H1 (cell line): Measurements from ENCODE around the gene ACTL8. TPM values are rescaled to one million over a fixed set of nuclear protein-coding genes. Genes with fewer than 3 reads are reported as not detected.

Experiments
- CTCF ChIA-PET: fragments of 300-600 bp; sonication (Branson Sonifier 250); formaldehyde crosslinking; loops from one replicate; lab custom pipeline; 2021; ENCODE audit not compliant: partially characterized antibody; lab: Charles Lee
- POLR2A ChIA-PET: fragments of 300-600 bp; sonication (Branson Sonifier 250); formaldehyde crosslinking; loops from one replicate; lab custom pipeline; 2021; ENCODE audit warnings: inconsistent platforms; ENCODE audit not compliant: partially characterized antibody; lab: Charles Lee
- DNase-seq, 2 experiments: peaks; one replicate each; pipeline versions ENCODE4 v3.0.0 to v3.0.0-alpha.2; 2010 to 2022; ENCODE audit warnings: low spot score in 2 of 2, low read depth in 1 of 2, mixed read lengths in 1 of 2
- FAIRE-seq: peaks from 2 replicates; lab custom pipeline; 2011; peaks lifted over from hg19 to GRCh38; lab: Jason Lieb, UNC
- H2AFZ ChIP-seq: 2 replicates; pipeline ENCODE4 v1.8.1; 2012; ENCODE audit warnings: low read length, inconsistent platforms
- H2AK5ac ChIP-seq: 2 replicates; pipeline ENCODE4 v1.6.1; 2013; ENCODE audit warnings: low read depth, low read length
- H2BK120ac ChIP-seq: replicated peaks from 2 replicates; pipeline ENCODE3; 2013; ENCODE audit warnings: low read depth, low read length, inconsistent platforms
- H2BK12ac ChIP-seq: 2 replicates; pipeline ENCODE4 v1.6.1; 2013; ENCODE audit warnings: low read depth, low read length
- H2BK15ac ChIP-seq: 2 replicates; pipeline ENCODE4 v1.6.1; 2013; ENCODE audit warnings: low read length
- H2BK20ac ChIP-seq: 2 replicates; pipeline ENCODE4 v1.6.1; 2013; ENCODE audit warnings: low read length
- H2BK5ac ChIP-seq: 2 replicates; pipeline ENCODE4 v1.6.1; 2013; ENCODE audit warnings: low read depth, low read length
- H3K14ac ChIP-seq: 2 replicates; pipeline ENCODE4 v1.6.1; 2013; ENCODE audit warnings: inconsistent platforms; ENCODE audit not compliant: insufficient read length
- H3K18ac ChIP-seq: 2 replicates; pipeline ENCODE4 v1.6.1; 2013; ENCODE audit warnings: low read length; ENCODE audit errors: extremely low read depth
- H3K23ac ChIP-seq: 2 replicates; pipeline ENCODE4 v1.6.1; 2013; ENCODE audit warnings: inconsistent platforms; ENCODE audit not compliant: insufficient read length
- H3K23me2 ChIP-seq: 2 replicates; pipeline ENCODE4 v1.6.1; 2013; ENCODE audit warnings: low read depth, low read length
- H3K27ac ChIP-seq: 2 replicates; pipeline ENCODE4 v1.6.1; 2011; ENCODE audit warnings: low read depth, low read length, inconsistent platforms
- H3K27me3 ChIP-seq, 4 experiments: replicated peaks in 1 of 4; 1 replicate in 1 of 4; 2 replicates in 3 of 4; pipeline versions ENCODE4 v1.6.1 to v1.8.1; 2011 to 2013; ENCODE audit warnings: low read length in 3 of 4, mild to moderate bottlenecking in 3 of 4, inconsistent platforms in 2 of 4, mixed read lengths in 2 of 4, moderate library complexity in 1 of 4; ENCODE audit not compliant: control insufficient read depth in 3 of 4, insufficient read depth in 3 of 4; ENCODE audit errors: extremely low read depth in 1 of 4
- H3K36me3 ChIP-seq, 4 experiments: 2 replicates each; pipeline versions ENCODE4 v1.6.1 to v1.8.1; 2011 to 2013; ENCODE audit warnings: mild to moderate bottlenecking in 4 of 4, low read length in 3 of 4, moderate library complexity in 2 of 4, control low read depth in 1 of 4, inconsistent platforms in 1 of 4; ENCODE audit not compliant: insufficient read depth in 4 of 4, control insufficient read depth in 2 of 4
- H3K4ac ChIP-seq: replicated peaks from 2 replicates; pipeline ENCODE3; 2013; ENCODE audit warnings: low read length, low read depth, mixed read lengths, inconsistent platforms; ENCODE audit not compliant: insufficient read length
- H3K4me1 ChIP-seq, 4 experiments: replicated peaks in 1 of 4; 1 replicate in 1 of 4; 2 replicates in 3 of 4; pipeline versions ENCODE4 v1.6.1 to v1.8.1; 2011 to 2013; ENCODE audit warnings: low read length in 3 of 4, inconsistent platforms in 2 of 4, mixed read lengths in 1 of 4; ENCODE audit not compliant: insufficient read depth in 4 of 4, control insufficient read depth in 3 of 4
- H3K4me2 ChIP-seq, 2 experiments: 2 replicates each; pipeline versions ENCODE4 v1.6.1 to v1.8.1; 2011 to 2013; ENCODE audit warnings: low read depth in 2 of 2, low read length in 2 of 2, control low read depth in 1 of 2, inconsistent platforms in 1 of 2, mild to moderate bottlenecking in 1 of 2; ENCODE audit not compliant: insufficient read depth in 1 of 2
- H3K4me3 ChIP-seq, 4 experiments: fragments of 200-600, 300-600 bp in 1 of 4; sonication (generic), shearing (Covaris generic), sonication (Bioruptor Twin) in 1 of 4; 2 replicates each; pipeline versions ENCODE4 v1.5.1 to v1.8.1; 2011 to 2016; ENCODE audit warnings: low read length in 4 of 4, low read depth in 3 of 4, control low read depth in 2 of 4, inconsistent platforms in 2 of 4, mild to moderate bottlenecking in 2 of 4, mixed read lengths in 1 of 4, moderate library complexity in 1 of 4; ENCODE audit not compliant: insufficient read depth in 2 of 4; ENCODE audit errors: extremely low read depth in 1 of 4
- H3K56ac ChIP-seq: replicated peaks from 2 replicates; pipeline ENCODE3; 2013; ENCODE audit warnings: low read depth, mild to moderate bottlenecking, mixed read lengths, low read length, inconsistent platforms; ENCODE audit not compliant: insufficient read length
- H3K79me1 ChIP-seq: 2 replicates; pipeline ENCODE4 v1.6.1; 2013; ENCODE audit warnings: low read depth, low read length, control low read depth
- H3K79me2 ChIP-seq, 2 experiments: 2 replicates each; pipeline versions ENCODE4 v1.6.1 to v1.8.1; 2012 to 2013; ENCODE audit warnings: low read length in 2 of 2, mild to moderate bottlenecking in 2 of 2, inconsistent platforms in 1 of 2; ENCODE audit not compliant: insufficient read depth in 2 of 2, control insufficient read depth in 1 of 2
- H3K9ac ChIP-seq, 4 experiments: replicated peaks in 1 of 4; 1 replicate in 1 of 4; 2 replicates in 3 of 4; pipeline versions ENCODE4 v1.6.1 to v1.8.1; 2011 to 2013; ENCODE audit warnings: low read depth in 3 of 4, low read length in 3 of 4, control low read depth in 2 of 4, mild to moderate bottlenecking in 2 of 4, moderate library complexity in 2 of 4, inconsistent platforms in 1 of 4; ENCODE audit errors: extremely low read depth in 1 of 4
- H3K9me3 ChIP-seq, 2 experiments: 2 replicates each; pipeline versions ENCODE4 v1.6.1 to v1.8.1; 2012 to 2013; ENCODE audit warnings: mild to moderate bottlenecking in 2 of 2, moderate library complexity in 2 of 2, control low read depth in 1 of 2, inconsistent platforms in 1 of 2, low read depth in 1 of 2, low read length in 1 of 2, mixed read lengths in 1 of 2; ENCODE audit not compliant: insufficient read depth in 2 of 2
- H4K20me1 ChIP-seq, 2 experiments: replicated peaks in 1 of 2; 2 replicates each; pipeline versions ENCODE3 to v1.8.1; 2011 to 2013; ENCODE audit warnings: inconsistent platforms in 2 of 2, low read length in 2 of 2, mild to moderate bottlenecking in 1 of 2; ENCODE audit not compliant: insufficient read depth in 2 of 2, control insufficient read depth in 1 of 2
- H4K5ac ChIP-seq: 2 replicates; pipeline ENCODE4 v1.6.1; 2013; ENCODE audit warnings: low read length, low read depth, mixed read lengths, inconsistent platforms; ENCODE audit not compliant: insufficient read length
- H4K8ac ChIP-seq: 2 replicates; pipeline ENCODE4 v1.8.0; 2013; ENCODE audit warnings: mild to moderate bottlenecking, moderate library complexity, low read length, inconsistent platforms; ENCODE audit not compliant: insufficient read depth; ENCODE audit errors: extremely low read depth
- H4K91ac ChIP-seq: replicated peaks from 2 replicates; pipeline ENCODE3; 2013; ENCODE audit warnings: low read length, mixed read lengths, inconsistent platforms; ENCODE audit not compliant: insufficient read length
- CBX5 ChIP-seq: fragments of 300-800, 300-1000 bp; sonication (generic); IDR thresholded peaks from 2 replicates; pipeline ENCODE4 v1.7.1; 2016; ENCODE audit warnings: antibody characterized with exemption, low read length, low read depth
- CHD1 ChIP-seq: IDR thresholded peaks from 2 replicates; pipeline ENCODE4 v1.6.1; 2012; ENCODE audit warnings: low read depth, low read length, improper control_type of control experiment
- CTBP2 ChIP-seq: IDR thresholded peaks from 2 replicates; pipeline ENCODE4 v1.7.0; 2011; ENCODE audit warnings: borderline replicate concordance, mild to moderate bottlenecking, moderate library complexity, mixed read lengths, low read length; ENCODE audit not compliant: insufficient read depth, insufficient read length
- EGR1 ChIP-seq: IDR thresholded peaks from 2 replicates; pipeline ENCODE4 v1.6.1; 2011; ENCODE audit warnings: low read depth, low read length, borderline replicate concordance
- FOSL1 ChIP-seq: IDR thresholded peaks from 2 replicates; pipeline ENCODE4 v1.6.1; 2011; ENCODE audit warnings: mild to moderate bottlenecking, low read depth, low read length, moderate library complexity; ENCODE audit not compliant: insufficient read depth
- GTF2F1 ChIP-seq: IDR thresholded peaks from 2 replicates; pipeline ENCODE4 v1.6.1; 2012; ENCODE audit warnings: low read depth, low read length, improper control_type of control experiment, borderline replicate concordance
- JUN ChIP-seq: IDR thresholded peaks from 2 replicates; pipeline ENCODE4 v1.6.1; 2011; ENCODE audit warnings: low read depth, mild to moderate bottlenecking, improper control_type of control experiment, low read length
- MAX ChIP-seq: IDR thresholded peaks from 2 replicates; pipeline ENCODE4 v1.6.1; 2012; ENCODE audit warnings: inconsistent platforms
- SAP30 ChIP-seq: fragments of 300-600 bp; sonication (generic); IDR thresholded peaks from 2 replicates; pipeline ENCODE4 v1.7.1; 2012; ENCODE audit warnings: low read length, moderate library complexity, mild to moderate bottlenecking, inconsistent platforms; ENCODE audit not compliant: insufficient read depth, insufficient replicate concordance
- SIN3A ChIP-seq, 2 experiments: IDR thresholded peaks in 1 of 2; conservative IDR thresholded peaks in 1 of 2; 2 replicates each; pipeline ENCODE4 v1.6.1; 2011 to 2012; ENCODE audit warnings: low read length in 2 of 2, improper control_type of control experiment in 1 of 2, low read depth in 1 of 2, mild to moderate bottlenecking in 1 of 2
- SIX5 ChIP-seq: IDR thresholded peaks from 2 replicates; pipeline ENCODE4 v1.6.1; 2011; ENCODE audit warnings: mild to moderate bottlenecking, low read depth, low read length
- SP1 ChIP-seq: IDR thresholded peaks from 2 replicates; pipeline ENCODE4 v1.6.1; 2011; ENCODE audit warnings: low read depth, low read length
- TAF1 ChIP-seq: IDR thresholded peaks from 2 replicates; pipeline ENCODE4 v1.6.1; 2011; ENCODE audit warnings: mild to moderate bottlenecking, low read depth, low read length
- TBP ChIP-seq: IDR thresholded peaks from 2 replicates; pipeline ENCODE4 v1.6.1; 2011; ENCODE audit warnings: low read depth, low read length, improper control_type of control experiment
- WGBS, 2 experiments: shearing (Covaris generic) in 1 of 2; methylation state at CpG; one replicate each; pipeline versions ENCODE4 v1.1.6 to v1.1.7; 2013 to 2015; ENCODE audit warnings: low lambda C conversion rate in 2 of 2, mixed read lengths in 2 of 2, inconsistent platforms in 1 of 2, low coverage in 1 of 2, missing lambda C conversion rate in 1 of 2; ENCODE audit not compliant: insufficient replicate concordance in 2 of 2, insufficient coverage in 1 of 2, insufficient read length in 1 of 2; ENCODE audit errors: extremely low coverage in 1 of 2, missing lambda C conversion rate in 1 of 2; 5-methylcytosine and 5-hydroxymethylcytosine counted together
- polyA plus RNA-seq, 7 experiments: library from polyadenylated mRNA; depleted of rRNA in 3 of 7; stranded (reverse) in 5 of 7; unstranded in 2 of 7; fragments of >200 nt in 5 of 7; fragments of 200-250 nt in 2 of 7; gene quantifications; 1 replicate in 5 of 7; 2 replicates in 1 of 7; 4 replicates in 1 of 7; pipeline versions ENCODE4 v1.2.1 to v1.2.3, GENCODE V29; 2011 to 2013; ENCODE audit warnings: missing spikeins in 2 of 7, mixed read lengths in 2 of 7
- total RNA-seq: library from RNA; stranded (reverse); fragmentation: NEBNext Ultra II Directional; extraction: Animal tissue kit (Norgen Biotek cat#: 25700); gene quantifications from 2 replicates; pipeline ENCODE4 v1.2.1, GENCODE V29; 2021

The ACTL8 gene
- total and polyA plus RNA-seq, 2 of the 8 experiments (the other 6 are each of a cell fraction or from before 2014, with no cell fraction given), result 0.33 to 0.47 TPM

GRCh38 chr1:17775796-17776195 is 20.7 kb downstream of the ACTL8 start:
- CTCF ChIA-PET, result interaction anchor here (0.6 to 5.5 kb wide), 9 partner anchors 12 to 446 kb away, joined by 3 to 38 read pairs (median 4); no protein-coding TSS in a partner anchor
- no peak overlapping the region for H3K27ac ChIP-seq
- H2BK12ac ChIP-seq, result no peak overlapping the region; the same call in 1 of the 2 replicates
- TF ChIP-seq SIN3A (conservative IDR thresholded peaks at IDR 0.05 in 1 of 2, IDR thresholded peaks at IDR 0.05 in 1 of 2; ENCODE audit: low read depth in 1 of 2, low read length in 2 of 2), result no peak
- TF ChIP-seq SP1, result no peak
- no peak for TF ChIP-seq SAP30
- no peak for TF ChIP-seq TAF1
- no peak for TF ChIP-seq GTF2F1
- TF ChIP-seq SIX5, result no peak
- TF ChIP-seq EGR1, result no peak
- no peak for TF ChIP-seq CHD1
- TF ChIP-seq MAX, result no peak
- TF ChIP-seq CTBP2, result no peak
- TF ChIP-seq TBP, result no peak
- no peak for TF ChIP-seq CBX5
- TF ChIP-seq JUN, result no peak
- no peak for TF ChIP-seq FOSL1

More at GRCh38 chr1:17775796-17776195, 20.7 kb downstream of the ACTL8 start:
- no peak overlapping the region for H2BK15ac ChIP-seq
- H3K4me3 ChIP-seq, result no peak overlapping the region
- POLR2A ChIA-PET, result interaction anchor here (0.8 kb wide), 1 partner anchor 15 kb away, joined by 3 read pairs; no protein-coding TSS in a partner anchor
- no peaks in the 10 kb centered on the region for H3K79me1 ChIP-seq
- FAIRE-seq (no peak), DNase-seq (no peak)
- H2AK5ac ChIP-seq, result no peak overlapping the region
- H3K4ac ChIP-seq, result no peak overlapping the region
- H3K9me3 ChIP-seq, result no peaks in the 10 kb centered on the region
- H3K14ac ChIP-seq, result no peak overlapping the region
- no peak overlapping the region for H3K23ac ChIP-seq
- H3K27me3 ChIP-seq, result no peaks in the 10 kb centered on the region
- WGBS, 2 experiments, result 100% methylated on average over 2 of the region's 2 CpGs; no CpG with 5 or more reads in 1 of the 2 experiments
- H3K56ac ChIP-seq, result no peak overlapping the region
- H2BK120ac ChIP-seq, result no peak overlapping the region
- H3K23me2 ChIP-seq, result no peaks in the 10 kb centered on the region
- no peak overlapping the region for H2AFZ ChIP-seq
- H4K91ac ChIP-seq, result no peak overlapping the region
- no peaks in the 10 kb centered on the region for H3K36me3 ChIP-seq
- no peaks in the 10 kb centered on the region for H3K79me2 ChIP-seq
- H4K20me1 ChIP-seq, result no peaks in the 10 kb centered on the region
- H3K18ac ChIP-seq, result no peak overlapping the region
- H3K9ac ChIP-seq, result no peak overlapping the region
- H2BK20ac ChIP-seq, result no peak overlapping the region
- no peak overlapping the region for H2BK5ac ChIP-seq
- no peak overlapping the region for H3K4me2 ChIP-seq
- H4K5ac ChIP-seq, result no peak overlapping the region
- no peaks in the 10 kb centered on the region; a peak in 2 of 7 replicates for H3K4me1 ChIP-seq
- H4K8ac ChIP-seq, result no peak overlapping the region
